ENCODE measurements around the gene MYH9.
A peak's percentile ranks its signal among the peaks of the same experiment; 100 is the strongest.

GRCh38 chr22:36328635-36329253, 59.0 kb downstream of the MYH9 start:
- peak; percentile 80 for TF ChIP-seq POLR2AphosphoS5 (IDR thresholded peaks at IDR 0.05)
- no peak for TF ChIP-seq POLR2A (IDR thresholded peaks at IDR 0.05)
- TF ChIP-seq CTCF (IDR thresholded peaks at IDR 0.05): no peak
- no peak for TF ChIP-seq EP300 (IDR thresholded peaks at IDR 0.05)
